Head of caudate nucleus (tissue), 42 donors: ENCODE measurements around the gene PIP5KL1.

ENCODE experiments used
- DNase-seq, 42 donors: peaks; one replicate each; pipeline versions ENCODE4 v3.0.0 to v3.0.0-alpha.2; 2020 to 2021; ENCODE audit warnings: mixed read lengths in 7 of 42
- intact Hi-C: fragments of 100-400 bp; cut with DNase I; formaldehyde crosslinking; loops from one replicate; pipeline ENCODE4 v1.15.0; 2022

PIP5KL1 gene

GRCh38 chr9:127940593-127940992 lies 10.0 kb upstream of the PIP5KL1 start:
- no peak for DNase-seq
- intact Hi-C loops, result loop anchor here (10.0 kb wide), 2 partner anchors 124 to 174 kb away; partner anchors contain the start of genes NAIF1 and SLC25A25

- DNase-seq, result peak in 4 of 42 donors; percentile 20 to 60 (median 33)
- intact Hi-C loops, result no loop called here
Measured at GRCh38 chr9:127938298-127938690, 7.7 kb upstream of the PIP5KL1 start.

GRCh38 chr9:127937388-127938297 lies 7.1 kb upstream of the PIP5KL1 start, which contains the start of gene DPM2:
Gene DPM2, minus strand, starts transcription at chr9:127937854. Its CDS starts 34 bp downstream, at chr9:127937820.
- peak; percentile 52 to 93 (median 85) for DNase-seq
- intact Hi-C loops, result no loop called here

GRCh38 chr9:127937056-127937387 lies 6.4 kb upstream of the PIP5KL1 start:
- no peak for DNase-seq
- intact Hi-C loops, result no loop called here

- intact Hi-C loops, result no loop called here
- DNase-seq, result no peak
Measured at GRCh38 chr9:127936347-127936852, 5.8 kb upstream of the PIP5KL1 start.

GRCh38 chr9:127935765-127936221 lies 5.2 kb upstream of the PIP5KL1 start:
- intact Hi-C loops, result no loop called here
- DNase-seq, result peak in 23 of 42 donors; percentile 32 to 79 (median 62)

- DNase-seq, result no peak
- intact Hi-C loops, result no loop called here
Measured at GRCh38 chr9:127934986-127935385, 4.4 kb upstream of the PIP5KL1 start.

DNA sequence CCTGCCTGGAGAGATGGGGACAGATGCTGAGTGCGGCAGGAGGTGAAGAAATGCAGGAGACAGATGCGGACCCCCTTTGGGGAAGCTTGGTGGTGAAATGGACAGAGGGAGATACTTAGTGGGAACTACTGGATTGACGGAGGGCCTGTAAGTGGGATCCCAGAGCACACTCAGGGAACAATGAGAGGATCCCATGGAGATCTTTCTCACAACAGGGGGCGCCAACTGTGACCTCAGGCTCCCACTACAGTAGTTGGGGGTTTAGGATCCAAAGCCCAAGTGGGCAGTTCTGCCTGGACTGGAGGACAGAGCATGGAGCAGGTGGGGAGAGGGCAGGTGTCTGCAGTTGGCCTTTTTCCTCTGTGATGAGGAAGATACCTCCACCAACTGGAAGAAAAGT lies 3.7 kb upstream of the PIP5KL1 start:
- no peak for DNase-seq
- intact Hi-C loops, result no loop called here

DNA sequence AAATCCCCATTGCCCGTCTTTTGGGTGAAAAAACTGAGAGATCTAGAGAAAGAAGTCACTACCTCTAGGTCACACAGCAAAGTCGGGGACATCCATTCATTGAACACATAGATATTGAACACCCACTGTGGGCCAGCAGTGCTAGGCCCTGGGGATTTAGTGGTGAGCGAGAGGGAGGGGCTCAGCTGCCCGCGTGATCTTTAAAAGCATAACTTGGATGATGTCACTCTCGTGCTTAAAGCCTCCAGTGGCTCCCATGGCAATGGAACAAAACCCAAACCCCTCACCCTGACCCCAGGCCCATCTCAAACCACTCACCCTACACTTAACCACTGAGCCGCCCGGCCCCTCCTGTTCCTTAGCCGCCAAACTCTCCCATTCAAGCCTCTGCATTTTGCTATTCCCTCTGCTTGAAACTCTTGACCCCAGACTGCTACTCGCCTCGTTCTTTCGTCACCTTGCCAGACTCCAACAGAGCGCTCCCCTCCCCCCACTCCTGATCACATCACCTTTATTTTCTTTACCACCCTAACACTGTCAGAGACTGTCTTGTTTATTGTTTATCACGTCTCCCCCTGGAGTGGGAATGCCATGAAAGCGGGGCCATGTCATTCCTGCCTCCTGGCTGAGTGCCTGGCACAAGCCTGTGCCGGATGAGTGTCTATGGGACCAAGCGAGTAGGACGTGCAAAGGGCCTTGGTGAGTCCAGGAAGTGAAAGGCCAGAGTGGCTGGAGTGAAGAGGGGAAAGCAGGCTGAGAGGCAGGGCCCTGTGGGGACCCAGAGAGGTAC lies 710 bp upstream of the PIP5KL1 start:
- intact Hi-C loops, result no loop called here
- DNase-seq, result peak in 2 of 42 donors; percentile 16 to 46

- intact Hi-C loops, result loop anchor here (10.0 kb wide), 1 partner anchor 425 kb away; no protein-coding TSS in a partner anchor
- DNase-seq, result no peak
Measured at GRCh38 chr9:127929625-127929979, 975 bp downstream of the PIP5KL1 start.

GRCh38 chr9:127928676-127929624 lies 1.6 kb downstream of the PIP5KL1 start:
- no peak for DNase-seq
- intact Hi-C loops, result loop anchor here (10.0 kb wide), 1 partner anchor 424 kb away; no protein-coding TSS in a partner anchor

DNA sequence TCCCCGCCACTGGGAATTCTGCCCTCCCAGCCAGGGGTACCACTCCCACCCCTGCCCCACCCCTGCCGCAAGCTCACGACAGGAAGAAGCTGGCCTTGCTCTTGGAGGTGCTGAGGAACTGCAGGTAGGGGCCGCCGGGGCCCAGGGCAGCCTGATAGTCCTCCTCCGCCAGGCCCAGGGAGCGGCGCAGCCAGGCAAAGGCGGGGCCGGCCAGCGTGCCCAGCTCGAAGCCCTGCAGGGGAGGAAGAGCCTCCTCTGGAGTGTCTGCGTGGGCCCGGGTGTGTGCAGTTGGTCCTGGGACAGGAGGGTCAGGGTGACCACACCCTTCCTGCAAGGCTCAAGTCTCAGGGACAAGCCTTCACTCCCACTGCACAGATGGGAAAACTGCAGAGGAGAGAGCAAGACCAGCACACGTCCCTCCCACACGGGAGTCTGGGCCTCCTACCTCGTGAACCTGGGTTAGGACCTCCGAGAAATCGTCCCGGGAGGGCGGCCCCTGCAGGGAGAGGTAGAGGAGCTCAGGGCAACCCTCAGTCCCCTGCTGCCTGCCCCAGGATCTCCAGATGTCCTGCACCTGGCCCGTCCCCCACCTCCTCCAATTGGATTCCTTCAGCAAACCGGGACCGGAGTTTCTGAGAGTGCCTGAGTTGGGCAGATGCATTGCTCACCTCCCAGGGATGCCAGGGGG lies 2.4 kb downstream of the PIP5KL1 start:
- no peak for DNase-seq
- intact Hi-C loops, result loop anchor here (10.0 kb wide), 1 partner anchor 423 kb away; no protein-coding TSS in a partner anchor

- intact Hi-C loops, result loop anchor here (10.0 kb wide), 1 partner anchor 423 kb away; no protein-coding TSS in a partner anchor
- DNase-seq, result no peak
Measured at GRCh38 chr9:127927201-127927987, 3.2 kb downstream of the PIP5KL1 start.

DNA sequence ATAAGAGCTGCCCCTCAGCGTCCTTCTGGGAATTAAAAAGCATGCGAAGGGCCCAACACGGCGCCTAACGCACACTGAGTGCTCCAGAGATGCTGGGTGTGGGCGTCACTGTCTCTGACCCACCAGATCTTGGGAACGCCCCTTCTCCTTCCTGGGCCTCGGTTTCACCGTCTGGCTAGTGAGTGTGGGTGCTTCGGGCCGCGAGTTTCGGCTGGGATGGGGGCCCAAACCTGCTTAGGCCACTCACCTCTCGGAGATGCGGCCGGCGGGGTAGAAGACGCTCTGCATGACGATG lies 3.7 kb downstream of the PIP5KL1 start:
- intact Hi-C loops, result loop anchor here (10.0 kb wide), 1 partner anchor 422 kb away; no protein-coding TSS in a partner anchor

GRCh38 chr9:127925959-127926905 lies 4.3 kb downstream of the PIP5KL1 start:
- intact Hi-C loops, result loop anchor here (10.0 kb wide), 1 partner anchor 421 kb away; no protein-coding TSS in a partner anchor

More for the DNA sequence above, 3.7 kb downstream of the PIP5KL1 start:
- no peak for DNase-seq

More at GRCh38 chr9:127925959-127926905, 4.3 kb downstream of the PIP5KL1 start:
- DNase-seq, result no peak
